ENCODE data around the gene SYNDIG1L.

Gene SYNDIG1L

DNA sequence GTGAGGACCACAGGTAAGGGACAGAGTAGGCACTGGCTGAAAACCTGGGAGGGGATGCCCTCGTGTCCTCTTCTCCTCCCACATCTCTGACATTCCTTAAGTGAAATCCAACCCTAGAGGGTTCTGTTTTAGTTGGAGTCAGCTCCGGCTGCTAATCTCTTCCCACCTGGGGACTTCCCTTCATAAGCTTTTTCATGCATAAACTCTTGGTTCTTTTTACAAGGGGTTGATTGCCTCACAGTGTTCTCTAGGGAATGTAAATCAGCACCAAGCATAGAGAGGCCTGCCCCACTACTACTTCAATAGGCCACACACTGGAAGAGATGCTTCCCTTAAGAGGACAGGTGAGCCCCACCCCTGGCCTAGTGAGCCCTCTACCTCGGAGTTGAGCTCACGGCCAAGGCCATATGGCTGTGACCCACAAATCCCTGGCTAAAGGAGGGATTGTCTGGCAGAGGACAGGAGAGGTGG is 3.2 kb upstream of the SYNDIG1L start:
- no peak for DNase-seq (ENCODE audit: low spot score)

DNA sequence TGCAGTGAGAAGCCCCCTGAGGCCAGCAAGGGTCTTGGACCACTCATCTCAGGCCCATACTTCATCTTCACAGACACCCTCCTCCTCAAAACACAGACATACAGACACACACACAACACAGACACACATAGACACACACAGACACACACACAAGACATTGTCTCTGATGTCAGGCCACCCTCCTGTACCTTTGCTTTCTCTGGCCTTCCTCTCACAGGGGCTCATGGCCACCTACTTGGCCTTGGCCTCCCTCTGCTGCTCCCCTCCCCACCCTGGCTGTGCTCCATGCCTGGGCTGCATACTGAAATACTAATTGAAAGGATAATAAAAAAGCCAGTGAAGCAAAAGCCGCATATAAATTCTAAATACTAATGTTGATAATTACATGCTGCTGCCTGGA is 1.6 kb upstream of the SYNDIG1L start:
- no peak for DNase-seq (ENCODE audit: low spot score)

DNA sequence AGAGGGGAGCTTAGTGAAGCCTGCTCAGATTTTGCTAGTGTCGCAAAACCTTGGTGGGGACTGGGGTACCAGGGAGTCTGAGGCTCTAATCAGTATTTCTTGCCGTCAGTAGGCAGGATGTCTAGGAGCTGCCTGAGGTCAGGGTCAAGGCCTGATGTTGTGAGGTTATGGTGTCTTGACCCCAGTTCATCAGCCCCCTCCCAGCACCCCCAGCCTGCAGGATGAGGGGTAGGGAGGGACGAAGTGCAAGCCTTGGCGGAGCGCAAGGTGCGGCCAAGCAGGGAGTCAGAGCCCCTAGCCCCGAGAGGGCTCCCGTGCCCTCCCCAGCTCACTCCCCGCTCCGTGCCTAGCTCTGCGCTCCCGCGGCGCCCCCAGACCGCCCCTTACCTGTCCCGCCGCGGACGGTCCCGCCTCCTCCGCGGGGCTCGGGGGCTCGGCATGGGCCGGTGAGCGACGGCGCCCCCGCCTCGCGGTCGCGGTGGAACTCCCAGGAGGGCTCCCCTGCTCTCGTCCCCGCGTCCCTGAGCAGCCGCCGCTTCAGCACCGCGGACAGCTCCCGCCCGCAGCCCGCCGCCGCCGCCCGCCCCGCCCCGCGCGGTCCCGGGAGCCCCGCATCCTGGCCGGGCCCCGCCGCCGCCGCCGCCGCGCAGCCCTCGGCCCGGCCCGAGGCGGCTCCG is 347 bp downstream of the SYNDIG1L start:
- DNase-seq (ENCODE audit: low spot score), result peak; percentile 56

DNA sequence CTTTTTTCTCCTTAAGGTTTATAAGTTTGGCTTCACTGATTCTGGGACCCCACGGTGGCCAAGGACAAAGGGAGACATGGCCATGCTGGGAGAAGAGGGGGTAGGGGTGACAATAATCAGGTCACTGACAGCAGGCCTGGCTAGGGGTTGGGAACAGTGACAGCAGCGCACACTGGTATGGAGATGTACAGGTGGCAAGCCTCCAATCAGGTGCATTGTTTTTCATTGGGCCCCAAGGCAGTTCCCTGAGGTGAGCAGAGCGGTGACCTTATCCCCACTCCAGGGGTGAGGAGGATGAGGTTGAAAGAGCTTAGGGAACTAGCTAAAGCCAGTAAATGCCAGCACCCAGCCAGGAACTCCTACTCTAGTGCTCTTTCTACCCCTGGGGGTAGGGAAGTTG is 1.4 kb downstream of the SYNDIG1L start:
- DNase-seq (ENCODE audit: low spot score), result no peak

DNA sequence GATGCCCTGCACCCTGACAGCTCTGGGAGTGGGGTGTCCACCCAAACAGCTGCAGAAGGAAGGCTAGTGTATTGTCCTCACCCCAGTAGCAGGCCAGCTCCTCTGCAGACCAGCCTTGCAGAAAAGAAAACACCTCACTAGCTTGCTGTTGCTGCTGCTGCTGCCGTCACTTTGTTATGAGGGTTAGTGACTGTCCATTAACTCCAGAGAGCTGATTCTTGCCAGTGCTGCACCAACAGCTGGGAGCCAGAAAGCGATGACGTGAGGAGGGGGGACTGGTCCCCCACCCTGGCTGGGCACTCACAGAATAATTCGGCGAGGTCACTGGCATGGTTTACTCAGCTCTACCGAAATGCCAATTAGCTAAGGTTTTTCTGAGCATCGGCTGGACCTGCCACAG is 2.8 kb downstream of the SYNDIG1L start:
- no peak for DNase-seq (ENCODE audit: low spot score)

DNA sequence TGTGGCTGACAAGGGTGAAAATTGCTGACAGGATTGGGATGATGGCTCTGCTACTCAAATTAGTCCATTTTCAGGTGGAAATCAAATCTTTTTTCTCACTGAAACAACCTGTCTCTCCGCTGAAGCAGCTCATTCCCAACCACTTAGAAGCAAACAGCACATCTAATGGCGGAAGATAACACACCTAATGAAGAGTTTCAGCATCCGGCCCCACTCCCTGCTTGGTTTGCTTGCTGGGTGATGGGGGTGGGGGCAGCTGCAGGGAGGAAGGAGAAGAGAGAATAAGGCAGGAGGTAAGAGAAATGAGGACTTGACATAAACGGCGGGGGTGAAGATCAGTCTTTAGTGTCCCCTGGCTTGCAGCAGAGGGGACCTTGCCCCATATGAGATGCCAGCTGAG is 4.0 kb downstream of the SYNDIG1L start:
- no peak for DNase-seq (ENCODE audit: low spot score)

DNA sequence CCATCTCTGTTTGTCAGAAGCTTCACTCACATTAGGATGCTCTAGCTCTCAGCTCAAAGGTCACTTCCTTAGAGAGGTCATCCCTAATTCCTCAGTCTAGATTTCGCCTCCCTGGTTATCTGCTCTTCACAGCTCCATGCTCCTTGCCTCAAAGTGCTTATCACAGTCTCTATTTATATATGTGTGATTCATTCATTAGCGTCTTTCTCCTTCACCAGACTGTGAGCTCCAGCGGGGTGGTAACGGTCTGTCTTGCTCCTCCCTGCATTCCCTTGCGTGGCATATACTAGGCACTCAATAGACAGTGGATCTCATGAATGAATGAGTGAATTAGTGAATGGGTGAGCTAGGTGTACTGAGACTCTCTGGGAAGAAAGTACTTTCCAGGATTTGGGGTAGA is 6.9 kb downstream of the SYNDIG1L start:
- no peak for DNase-seq (ENCODE audit: low spot score)

DNA sequence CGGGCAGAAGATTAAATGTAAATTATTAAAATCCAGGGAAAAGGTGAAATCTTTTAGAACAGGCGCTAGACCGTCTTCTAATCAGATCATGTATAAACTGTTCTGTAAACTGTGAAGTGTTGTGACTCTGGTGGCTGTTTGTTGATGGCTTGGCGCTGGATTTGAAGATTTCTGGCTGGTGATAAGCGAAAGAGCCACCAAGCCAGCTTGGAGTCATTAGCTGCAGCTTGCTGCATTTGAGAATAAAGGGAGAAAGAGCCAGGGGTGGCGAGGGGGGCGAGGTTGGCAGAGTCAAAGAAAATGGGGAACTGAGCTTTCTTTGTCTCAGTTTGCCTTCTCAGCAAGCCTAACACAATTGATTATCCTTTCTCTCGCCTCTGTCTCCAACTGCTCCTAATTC is 8.0 kb downstream of the SYNDIG1L start:
- DNase-seq (ENCODE audit: low spot score), result no peak

DNA sequence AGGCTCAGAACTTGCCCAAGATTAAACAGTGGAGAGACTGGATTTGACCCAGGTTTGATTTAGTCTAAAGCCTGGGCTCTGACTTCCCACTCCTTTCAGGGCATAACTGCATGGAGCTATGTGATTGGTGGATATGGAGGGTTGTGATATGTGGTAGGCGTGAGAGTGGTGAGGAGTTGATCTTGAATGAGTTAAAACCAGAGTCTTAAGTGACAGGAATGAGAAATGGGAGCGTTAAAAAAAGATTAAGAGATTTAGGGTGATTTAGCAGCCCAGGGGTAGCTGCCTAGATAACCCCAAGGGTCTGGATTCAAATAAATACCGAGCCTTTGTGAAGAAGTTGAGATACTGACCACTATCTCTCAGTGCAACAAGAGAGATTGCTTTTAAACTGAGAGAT is 8.4 kb downstream of the SYNDIG1L start:
- no peak for DNase-seq (ENCODE audit: low spot score)

DNA sequence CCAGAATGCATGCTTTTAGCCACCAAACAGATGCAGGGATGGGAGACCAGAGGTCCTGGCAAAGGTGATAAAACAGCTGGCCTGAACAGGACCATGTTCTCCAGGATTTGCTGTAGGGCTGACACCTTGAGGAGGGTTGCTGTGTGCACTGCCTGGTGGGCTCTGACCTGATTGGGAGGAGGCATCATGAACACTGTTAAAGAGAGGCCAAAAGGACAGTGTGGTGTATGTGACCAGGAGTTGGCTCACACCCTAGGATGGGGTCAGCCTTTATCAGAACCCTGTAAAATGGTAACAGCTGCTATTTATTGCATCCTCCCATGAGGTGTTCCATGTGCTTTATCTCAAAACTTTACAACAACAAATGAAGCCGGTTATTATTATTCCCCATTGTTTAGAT is 8.8 kb downstream of the SYNDIG1L start:
- no peak for DNase-seq (ENCODE audit: low spot score)

DNA sequence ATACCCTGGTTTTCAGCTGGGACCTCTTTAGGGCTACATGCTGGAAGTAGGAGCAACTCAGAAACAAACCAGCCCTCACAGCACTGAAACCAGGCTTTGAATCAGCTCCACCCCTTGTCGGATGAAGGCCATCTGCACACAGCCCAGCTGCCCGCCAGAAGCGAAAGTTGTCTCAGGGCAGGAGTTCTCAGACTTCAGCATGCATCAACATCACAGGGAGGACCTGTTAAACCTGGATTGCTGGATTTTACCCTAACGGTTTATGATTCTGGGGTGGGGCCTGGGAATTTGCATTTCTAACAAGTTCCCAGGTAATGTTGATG is 10.9 kb downstream of the SYNDIG1L start:
- DNase-seq (ENCODE audit: low spot score), result no peak

DNA sequence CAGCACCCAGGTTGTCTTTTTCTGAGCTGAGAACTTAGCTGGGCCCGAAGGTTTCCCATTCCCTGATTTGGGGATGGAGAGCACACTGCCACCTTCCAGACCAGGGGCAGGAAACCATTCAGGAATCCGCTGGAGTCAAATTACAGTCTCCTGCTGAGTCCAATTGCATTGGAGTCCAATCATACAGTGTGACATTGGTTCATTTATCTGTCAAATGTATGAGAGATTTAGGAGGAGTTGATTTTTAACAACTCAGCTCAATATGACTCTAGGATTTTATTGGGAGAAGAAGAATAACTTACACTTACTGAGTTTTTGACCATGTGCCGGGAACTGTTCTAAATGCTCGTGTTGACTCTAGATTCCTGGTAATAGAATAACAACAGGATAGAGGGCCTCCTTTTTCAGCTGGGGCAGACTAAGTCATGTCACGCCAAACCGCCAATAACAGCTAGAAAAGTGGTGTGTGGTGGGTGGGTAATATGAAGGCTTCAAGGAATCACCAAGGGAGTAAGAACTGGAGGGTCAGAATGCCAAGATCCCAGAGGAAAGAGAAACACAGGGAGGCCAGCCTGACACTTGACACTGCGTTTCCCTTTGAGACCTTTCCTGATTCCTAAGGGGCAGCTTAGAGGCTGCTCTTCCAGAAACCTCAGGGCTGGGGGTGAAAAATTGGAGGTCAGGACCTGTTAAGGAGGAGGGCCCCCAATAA is 11.5 kb downstream of the SYNDIG1L start:
- DNase-seq (ENCODE audit: low spot score), result no peak

DNA sequence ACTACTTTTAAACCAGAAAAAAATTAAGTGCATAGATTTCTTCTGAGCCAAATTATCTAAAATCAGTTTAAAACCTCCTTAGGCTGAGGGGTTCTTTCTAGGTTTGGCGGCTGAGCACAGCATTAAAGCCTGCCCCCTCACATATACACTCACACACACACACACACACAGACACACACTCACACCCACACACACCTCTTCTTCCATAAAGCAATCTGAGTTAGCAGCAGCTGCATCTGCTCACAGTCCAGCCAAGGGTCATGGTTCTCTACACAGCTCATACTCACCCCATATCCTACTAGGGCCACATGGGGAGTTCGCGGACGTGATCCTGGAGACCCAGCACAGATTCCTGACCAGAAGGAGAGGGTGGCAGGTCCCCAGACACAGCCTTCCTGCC is 12.4 kb downstream of the SYNDIG1L start:
- DNase-seq (ENCODE audit: low spot score), result no peak

DNA sequence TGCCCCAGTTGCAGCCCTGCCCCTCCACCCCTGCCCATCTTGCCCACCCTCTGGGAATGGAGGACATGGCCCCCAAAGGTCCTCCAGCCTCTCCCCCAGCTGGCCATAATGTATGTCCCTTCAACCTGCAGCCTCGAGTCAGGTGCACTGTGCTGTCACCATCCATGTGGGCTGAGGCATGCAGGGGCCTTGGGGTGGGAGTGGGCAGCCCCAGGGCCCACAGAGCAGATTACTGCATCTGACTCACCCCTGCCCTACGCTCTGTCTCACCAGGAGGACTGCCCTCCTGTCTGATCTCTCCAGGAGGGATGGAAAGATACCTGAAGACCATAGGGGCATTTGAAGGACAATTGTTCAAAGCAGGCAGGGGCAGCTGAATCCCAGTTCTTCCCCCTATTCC is 13.3 kb downstream of the SYNDIG1L start:
- DNase-seq (ENCODE audit: low spot score), result no peak

DNA sequence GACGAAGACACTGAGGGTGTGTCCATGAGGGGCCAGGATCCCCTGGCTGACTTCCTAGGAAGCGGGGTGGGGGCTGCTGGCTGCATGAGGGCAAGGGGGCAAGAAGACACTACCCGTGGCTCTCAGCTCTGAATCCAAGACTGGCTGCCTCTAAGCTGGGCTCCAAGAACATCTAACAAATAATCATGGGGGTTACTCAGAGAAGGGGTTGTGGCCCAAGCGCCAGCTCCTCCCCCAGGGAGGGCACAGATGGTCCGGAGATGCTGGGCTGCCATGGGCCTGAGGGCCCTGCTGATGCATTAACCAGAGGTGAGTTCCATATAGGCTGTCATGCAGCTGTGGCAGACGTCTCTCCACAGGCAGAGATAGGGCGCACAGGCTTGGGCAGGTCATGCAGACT is 14.3 kb downstream of the SYNDIG1L start:
- DNase-seq (ENCODE audit: low spot score), result no peak

DNA sequence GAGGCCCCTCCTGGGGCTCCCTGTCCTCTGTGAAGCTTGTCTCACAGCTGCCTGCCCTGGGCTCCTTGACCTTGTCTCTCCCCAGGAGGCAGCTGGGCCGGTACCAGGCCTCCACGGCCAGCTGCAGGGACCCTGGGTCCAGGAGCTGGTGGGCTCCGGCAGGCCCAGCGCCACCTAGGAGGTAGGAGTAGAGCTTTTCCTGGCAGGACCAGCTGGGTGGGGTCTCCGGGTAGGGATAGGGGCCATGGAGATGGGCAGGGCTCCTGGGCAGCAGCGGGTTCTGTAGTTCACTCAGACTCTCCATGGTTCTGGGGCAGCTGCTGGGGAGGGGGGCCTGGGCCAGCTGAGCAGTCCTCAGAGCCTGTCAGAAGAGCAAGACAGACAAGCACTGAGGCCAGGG is 16.6 kb downstream of the SYNDIG1L start:
- no peak for DNase-seq (ENCODE audit: low spot score)

DNA sequence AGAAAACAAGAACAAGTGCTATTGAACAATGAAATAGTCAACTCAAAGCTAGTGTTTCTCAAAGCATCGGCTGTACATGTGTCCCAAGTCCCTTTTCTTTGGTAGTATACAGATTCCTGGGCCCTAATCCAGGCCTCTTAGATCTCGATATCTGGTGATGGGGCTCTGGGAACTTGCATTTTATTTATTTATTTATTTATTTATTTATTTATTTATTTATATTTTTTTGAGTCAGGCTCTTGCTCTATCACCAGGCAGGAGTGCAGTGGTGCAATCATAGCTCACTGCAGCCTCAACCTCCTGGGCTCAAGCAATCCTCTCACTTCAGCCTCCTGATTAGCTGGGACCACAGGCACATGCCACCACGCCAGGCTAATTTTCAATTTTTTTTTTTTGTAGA is 17.1 kb downstream of the SYNDIG1L start:
- no peak for DNase-seq (ENCODE audit: low spot score)

DNA sequence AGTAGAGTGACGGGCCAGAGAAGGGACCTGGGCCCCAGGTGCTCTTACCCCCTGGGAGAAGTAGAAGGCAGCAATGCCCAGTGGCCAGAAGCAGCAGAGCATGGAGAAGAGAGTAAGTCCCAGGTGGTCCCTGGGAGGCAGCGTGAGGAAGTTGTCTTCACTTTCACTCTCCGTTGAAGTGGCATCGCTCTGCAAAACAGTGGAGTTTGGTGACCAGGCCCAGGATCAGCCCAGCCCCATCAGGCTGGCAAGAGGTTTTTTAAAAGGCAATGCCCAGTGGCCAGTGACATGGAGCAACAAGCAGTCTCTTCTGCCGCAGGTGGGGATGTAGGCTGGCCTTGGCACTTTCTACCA is 18.2 kb downstream of the SYNDIG1L start:
- DNase-seq (ENCODE audit: low spot score), result no peak

DNA sequence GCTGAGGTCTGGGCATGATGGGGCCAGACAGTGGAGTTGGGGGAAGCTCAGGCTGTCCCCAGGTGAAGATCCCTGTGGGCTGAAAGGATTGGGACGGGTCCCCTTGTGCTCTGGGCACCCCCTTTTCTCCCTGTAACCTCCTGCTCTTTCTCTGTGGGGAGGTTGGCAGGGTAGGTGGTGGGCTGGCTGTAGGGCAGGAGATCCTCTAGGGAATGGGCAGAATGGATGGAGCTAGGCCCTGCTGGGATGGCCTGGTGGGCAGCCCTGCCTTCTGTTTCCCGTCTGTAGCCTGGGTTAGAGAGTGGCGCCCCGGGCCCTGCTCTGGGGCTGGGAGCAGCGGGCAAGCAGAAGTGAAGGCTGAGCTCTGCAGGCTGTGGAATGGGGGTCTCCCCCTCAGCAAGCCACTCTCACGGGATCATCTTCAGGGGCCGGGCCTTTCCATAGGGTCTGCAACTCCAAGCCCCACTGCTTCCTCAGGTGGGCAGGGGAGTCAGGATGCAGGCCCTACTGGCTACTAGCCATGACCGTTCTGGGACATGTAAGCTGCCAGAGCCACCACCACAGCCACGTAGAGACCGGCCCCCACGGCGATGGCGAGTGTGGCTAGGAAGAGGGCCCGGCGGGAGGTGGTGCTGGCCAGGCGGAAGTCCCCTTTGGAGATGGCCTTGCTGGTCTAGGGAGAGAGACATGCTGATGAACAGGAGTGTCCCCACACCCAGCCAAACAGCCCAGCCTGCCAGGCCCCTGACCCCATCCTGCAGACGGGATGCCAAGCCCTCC is 18.8 kb downstream of the SYNDIG1L start:
- DNase-seq (ENCODE audit: low spot score), result no peak

DNA sequence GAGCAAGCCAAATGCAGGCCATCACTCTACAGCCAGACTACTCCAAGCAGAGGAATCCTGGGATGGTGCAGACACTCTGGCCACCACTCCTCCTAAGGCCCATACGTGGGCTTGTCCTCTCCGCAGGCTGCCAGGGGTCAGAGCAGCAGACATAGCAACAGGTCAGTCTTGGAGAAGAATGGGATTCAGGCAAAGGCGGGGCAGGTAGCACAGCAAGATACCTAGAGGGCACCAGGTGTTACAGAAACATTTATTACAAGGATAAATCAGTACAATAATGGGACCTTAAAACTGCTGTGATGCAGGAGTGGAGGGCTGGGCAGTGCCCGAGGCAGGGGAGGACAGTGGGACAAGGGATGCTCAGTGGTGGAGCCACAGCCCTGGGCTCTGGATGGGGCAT is 20.3 kb downstream of the SYNDIG1L start:
- DNase-seq (ENCODE audit: low spot score), result no peak

DNA sequence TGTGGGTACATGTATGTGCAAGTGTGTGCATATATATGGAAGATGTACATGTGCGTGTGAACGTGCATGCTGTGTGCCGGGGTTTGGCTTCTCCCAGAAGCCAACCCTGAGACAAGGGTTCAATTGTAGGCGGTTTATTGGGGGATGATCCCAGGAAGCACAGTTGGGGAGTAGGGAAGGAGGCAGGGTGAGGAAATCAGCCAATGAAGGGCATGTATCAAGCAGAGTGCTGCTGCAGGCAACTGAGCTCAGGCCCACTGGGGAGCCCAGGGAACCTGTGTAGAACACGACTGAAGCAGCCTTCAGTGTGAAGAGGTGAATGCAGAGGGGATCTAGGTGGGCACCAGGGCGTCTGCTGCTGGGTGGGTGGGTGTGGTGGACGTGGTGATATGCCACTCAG is 21.6 kb downstream of the SYNDIG1L start:
- no peak for DNase-seq (ENCODE audit: low spot score)

DNA sequence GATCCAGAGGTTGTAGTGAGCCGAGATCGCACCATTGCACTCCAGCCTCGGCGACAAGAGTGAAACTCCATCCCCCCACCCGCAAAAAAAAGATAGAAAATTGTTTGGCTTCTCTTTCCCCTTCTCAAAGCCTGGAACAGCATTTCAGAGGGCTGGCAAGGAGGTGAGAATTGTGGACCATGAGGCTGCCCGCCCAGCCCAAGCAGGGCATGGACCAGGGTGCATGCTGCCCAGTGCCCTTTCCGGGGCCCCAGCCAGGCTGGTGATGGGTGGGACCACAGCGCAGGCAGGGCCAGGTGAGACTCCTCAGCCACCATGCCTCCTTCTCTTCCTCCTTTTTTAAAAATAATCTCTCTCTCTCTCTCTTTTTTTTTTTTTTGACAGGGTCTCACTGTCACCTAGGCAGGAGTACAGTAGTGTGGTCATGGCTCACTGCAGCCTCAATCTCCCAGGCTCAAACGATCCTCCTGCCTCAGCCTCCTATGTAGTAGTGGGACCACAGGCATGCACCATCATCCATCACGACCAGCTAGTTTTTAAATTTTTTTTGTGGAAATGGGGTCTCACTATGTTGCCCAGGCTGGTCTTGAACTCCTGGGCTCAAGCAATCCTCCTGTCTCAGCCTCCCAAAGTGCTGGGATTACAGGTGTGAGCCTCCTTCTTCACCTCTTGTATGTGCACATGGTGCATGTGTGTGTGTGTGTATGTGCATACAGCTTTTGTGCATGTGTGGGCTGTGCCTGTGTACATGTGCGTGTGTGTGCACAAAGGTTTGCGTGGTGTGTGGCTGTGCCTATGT is 22.2 kb downstream of the SYNDIG1L start:
- no peak for DNase-seq (ENCODE audit: low spot score)

Data from hepatic stellate cell (primary cell).